GOT3 (cell line): ENCODE results near the gene PRDM2.

Source experiments
- DNase-seq: peaks from one replicate; lab custom pipeline; 2025; ENCODE audit warnings: mixed read lengths; lab: John Stamatoyannopoulos, UW

Gene PRDM2

DNA sequence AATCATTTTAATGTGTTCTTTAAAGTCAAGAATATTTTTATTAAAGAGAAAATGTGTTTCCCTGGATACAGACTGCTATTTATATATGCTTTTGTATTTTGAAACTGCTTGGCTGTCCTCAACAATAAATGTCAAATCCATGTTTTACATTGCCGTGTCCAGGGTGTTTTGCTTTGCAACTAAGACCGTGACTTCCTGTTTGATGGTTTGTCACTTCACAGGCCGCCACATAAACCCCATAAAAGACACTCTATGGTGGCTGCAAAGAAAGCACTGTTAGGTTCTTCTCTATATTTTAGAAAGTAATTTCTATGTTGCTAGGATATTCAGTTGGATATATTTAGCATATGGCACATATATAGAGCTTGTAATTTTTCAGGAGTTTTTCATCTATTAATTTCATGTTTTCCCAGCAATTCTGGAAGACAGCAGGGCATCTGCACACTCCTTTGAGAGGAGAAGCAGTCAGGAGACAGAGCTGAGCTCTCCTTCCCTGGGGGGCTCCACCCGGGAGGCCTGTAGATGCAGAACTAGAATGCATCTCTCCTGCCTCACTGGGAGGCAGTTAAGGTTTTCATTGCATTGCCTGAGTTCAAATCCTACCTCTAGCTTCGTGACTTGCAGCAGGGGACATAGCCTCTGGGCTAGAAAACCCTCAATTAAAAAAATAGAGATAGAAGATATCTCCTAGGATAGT, 33.1 kb downstream of the PRDM2 start:
- DNase-seq: no peak

GRCh38 chr1:13733711-13734110, 33.7 kb downstream of the PRDM2 start:
- no peak for DNase-seq

DNA sequence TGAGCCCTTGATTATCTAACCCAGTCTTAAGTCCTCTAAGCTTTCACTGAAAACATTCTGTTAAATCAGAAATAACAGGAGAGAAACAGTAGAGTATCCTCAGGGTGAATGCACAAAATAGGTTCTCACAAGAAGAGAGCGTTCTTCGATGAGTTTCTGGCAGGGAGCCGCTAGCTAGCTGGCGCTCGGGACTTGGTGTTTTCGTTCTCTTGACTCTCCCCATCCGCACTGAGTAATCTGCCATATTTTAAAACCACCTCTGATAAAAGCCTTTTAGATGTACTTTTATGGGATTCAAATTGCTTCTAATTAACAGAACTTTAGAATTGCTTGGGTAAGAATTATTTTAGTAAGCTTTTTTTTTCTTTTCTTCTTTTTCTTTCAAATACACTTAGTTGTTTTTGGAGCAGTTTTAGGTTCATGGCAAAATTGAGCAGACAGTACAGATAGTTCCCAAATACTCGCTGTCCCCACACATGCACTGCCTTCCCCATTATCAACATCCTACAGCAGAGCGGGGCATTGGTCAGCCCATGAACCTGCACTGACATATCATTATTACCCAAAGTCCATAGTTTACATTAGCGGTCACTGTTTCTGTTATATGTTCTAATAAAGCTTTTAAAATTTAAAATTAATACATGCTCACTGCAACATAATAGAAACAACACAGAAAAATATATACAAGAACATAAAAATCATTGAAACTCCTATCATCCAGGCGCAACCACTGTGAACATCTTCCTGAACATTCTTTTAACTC, 35.4 kb downstream of the PRDM2 start:
- no peak for DNase-seq

- no peak for DNase-seq
Measured at GRCh38 chr1:13737398-13737797, 37.4 kb downstream of the PRDM2 start.

- DNase-seq: no peak
Measured at GRCh38 chr1:13746342-13746741, 46.4 kb downstream of the PRDM2 start.

GRCh38 chr1:13748610-13749505, 48.9 kb downstream of the PRDM2 start:
- DNase-seq: peak; percentile 71

- DNase-seq: peak; percentile 63
Measured at GRCh38 chr1:13749543-13750341, 49.8 kb downstream of the PRDM2 start.

- DNase-seq: no peak
Measured at GRCh38 chr1:13751458-13751871, 51.5 kb downstream of the PRDM2 start.

DNA sequence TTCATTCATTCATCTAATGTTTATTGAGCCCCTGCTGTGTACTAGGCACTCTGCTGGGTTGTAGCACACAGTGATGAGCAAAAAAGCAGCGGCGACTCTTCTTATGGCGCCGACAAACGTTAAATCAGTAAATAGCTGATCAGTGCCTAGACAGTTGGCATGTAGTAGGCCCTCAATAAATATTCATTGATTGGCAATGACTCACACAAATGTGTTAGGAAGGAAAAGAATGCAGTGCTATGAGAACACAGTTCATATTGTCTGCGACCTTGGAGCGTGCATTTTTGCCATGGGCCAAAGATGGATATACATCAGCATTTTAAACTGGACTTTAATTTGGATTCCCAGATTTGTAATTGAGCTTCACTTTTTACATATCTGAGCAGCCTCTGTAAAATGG, 52.0 kb downstream of the PRDM2 start:
- DNase-seq: no peak

DNA sequence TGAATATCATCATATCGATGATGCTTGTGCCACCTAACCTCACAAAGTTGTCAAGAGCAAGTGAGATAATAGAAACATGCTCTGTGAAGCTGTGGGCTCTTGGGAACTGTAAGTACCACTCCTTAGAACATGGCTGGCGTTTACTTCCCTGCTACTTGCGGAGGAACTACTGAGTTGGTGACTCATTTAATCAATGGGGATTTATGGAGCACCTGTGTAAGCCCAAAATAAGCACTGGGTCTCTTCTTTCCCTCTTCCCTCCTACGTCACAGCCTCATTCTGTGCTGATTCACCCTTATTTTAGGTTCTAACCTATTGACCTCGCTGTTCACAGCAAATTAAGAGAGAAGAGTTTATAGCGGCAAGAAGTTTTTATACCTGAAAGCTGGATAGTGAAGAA, 52.9 kb downstream of the PRDM2 start:
- DNase-seq: no peak

- DNase-seq: no peak
Measured at GRCh38 chr1:13753636-13754402, 53.8 kb downstream of the PRDM2 start.

- no peak for DNase-seq
Measured at GRCh38 chr1:13754510-13755103, 54.6 kb downstream of the PRDM2 start.

DNA sequence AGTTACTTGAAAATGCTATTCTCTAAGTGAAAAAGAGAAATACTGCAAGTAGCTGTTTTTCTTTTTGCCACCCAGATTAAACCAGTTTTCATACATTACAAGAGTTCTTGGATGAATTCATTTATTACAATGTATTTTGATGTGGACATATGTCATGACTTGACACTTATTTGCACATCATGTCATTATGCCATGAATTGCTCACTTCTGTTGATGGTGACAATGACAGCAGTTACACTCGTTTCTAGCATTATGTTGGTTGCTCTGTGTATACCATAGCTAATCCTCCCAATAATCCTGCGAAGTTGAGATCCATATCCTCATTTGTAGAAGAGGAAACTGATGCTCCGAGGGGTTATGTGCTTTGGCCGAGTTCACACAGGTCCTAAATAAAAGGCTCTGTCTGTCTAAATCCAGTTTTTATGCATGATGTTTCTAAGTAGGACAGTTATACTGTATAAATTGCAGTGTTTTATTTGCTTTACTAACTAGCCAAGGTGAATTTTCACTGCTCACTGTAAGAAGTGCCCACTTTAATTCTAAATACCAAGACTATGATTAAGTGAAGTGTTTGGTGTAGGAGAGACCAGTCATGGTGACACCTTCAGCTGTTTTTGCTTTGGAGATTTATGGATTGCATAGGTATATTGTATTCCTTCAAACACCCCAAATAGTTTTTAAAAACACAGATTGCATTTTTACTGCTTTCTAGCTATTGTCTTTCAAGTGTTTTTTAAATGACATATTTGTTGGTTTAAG, 56.7 kb downstream of the PRDM2 start:
- no peak for DNase-seq

GRCh38 chr1:13757693-13758092, 57.7 kb downstream of the PRDM2 start:
- no peak for DNase-seq

GRCh38 chr1:13759072-13759471, 59.1 kb downstream of the PRDM2 start:
- no peak for DNase-seq

GRCh38 chr1:13760340-13760739, 60.4 kb downstream of the PRDM2 start:
- no peak for DNase-seq

DNA sequence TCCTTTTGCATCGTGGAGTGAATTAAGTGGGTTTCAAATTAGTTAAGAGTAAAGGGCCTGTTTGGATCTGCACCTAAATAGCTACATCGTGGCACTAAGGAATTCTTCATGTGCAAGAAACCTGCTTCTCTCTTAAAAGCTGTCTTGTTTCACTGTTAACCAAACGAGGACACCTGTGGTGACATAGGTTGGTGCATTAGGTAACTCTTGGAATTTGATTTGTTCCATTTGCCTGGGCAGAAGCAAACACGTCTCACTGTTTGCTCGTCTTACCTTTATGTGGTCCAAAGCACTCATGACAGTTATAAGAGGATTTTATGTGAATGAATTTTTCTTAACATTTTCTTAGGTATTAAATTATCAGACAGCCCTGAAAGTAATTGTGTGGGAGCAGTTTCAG, 60.9 kb downstream of the PRDM2 start:
- DNase-seq: no peak

DNA sequence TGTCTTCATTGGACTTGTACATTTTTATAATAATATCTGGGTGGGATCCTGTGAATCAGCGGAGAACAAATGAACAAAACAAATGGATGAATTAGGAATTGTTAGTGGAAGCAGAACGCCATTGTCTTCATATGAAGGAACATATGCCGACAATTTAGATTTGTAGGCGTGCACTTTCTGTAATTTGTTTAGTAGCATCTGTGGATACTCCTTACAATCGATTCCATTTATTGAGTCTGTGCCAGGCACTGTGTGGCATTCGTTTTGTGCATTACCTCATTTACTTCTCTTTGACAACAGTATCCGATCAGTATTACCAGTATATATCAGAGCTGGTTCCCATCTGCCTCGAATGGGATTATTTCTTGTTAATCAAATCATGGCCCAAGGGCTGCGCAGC, 61.9 kb downstream of the PRDM2 start:
- no peak for DNase-seq

DNA sequence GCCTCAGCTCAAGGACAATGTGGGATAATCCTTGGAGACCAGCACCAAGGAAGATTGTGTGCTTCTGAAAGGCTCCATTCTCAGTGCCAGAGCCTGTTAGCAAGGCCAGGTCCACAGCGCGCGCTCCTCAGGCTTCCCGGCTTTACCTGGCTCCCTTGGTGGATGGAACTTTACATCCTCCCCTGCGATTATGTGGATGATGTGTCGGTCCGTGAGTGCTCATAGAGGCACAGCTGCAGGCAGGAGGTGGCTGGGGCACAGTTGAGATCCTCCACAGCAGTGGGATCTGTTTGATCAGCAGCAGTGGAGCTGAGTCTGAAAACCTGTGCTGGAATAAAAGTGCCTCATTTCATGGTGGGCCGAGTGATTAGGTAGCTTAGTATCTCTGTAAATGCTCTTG, 62.7 kb downstream of the PRDM2 start:
- DNase-seq: no peak

DNA sequence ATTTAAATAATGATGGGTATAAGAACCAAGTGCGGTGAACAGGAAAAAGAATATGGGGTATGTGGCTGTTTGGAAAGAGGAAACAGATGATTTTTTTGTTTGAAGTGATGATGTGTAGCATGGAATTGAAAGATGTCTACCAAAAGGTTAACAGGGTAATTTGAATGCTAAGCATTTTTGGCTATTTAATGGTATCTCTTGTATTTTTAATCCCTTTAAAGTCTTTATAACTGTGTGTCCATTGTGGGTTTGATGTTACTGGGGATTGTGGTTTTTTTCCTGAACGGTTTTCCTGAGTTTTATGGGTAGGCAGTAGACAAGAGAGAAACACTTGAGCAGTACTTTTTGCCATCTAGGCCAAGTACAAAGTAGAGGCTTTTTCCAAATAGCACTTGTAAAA, 63.2 kb downstream of the PRDM2 start:
- no peak for DNase-seq
